Loucy (cell line): ENCODE results near the gene DOK7.

Experiments
- EZH2phosphoT487 ChIP-seq: fragments of 200-600 bp; IDR thresholded peaks from 2 replicates; pipeline ENCODE4 v1.6.1; 2018; ENCODE audit warnings: antibody characterized with exemption, mild to moderate bottlenecking, moderate library complexity, borderline replicate concordance
- TF ChIP-seq, protein P1 (sequence below): fragments of 200-600 bp; sonication (generic); conservative IDR thresholded peaks from 2 replicates; pipeline ENCODE4 v1.5.1; 2014; ENCODE audit warnings: mild to moderate bottlenecking, antibody characterized with exemption, low read length

GRCh38 chr4:3414421-3415279 is 48.5 kb upstream of the DOK7 start:
- TF ChIP-seq, protein P1, sequence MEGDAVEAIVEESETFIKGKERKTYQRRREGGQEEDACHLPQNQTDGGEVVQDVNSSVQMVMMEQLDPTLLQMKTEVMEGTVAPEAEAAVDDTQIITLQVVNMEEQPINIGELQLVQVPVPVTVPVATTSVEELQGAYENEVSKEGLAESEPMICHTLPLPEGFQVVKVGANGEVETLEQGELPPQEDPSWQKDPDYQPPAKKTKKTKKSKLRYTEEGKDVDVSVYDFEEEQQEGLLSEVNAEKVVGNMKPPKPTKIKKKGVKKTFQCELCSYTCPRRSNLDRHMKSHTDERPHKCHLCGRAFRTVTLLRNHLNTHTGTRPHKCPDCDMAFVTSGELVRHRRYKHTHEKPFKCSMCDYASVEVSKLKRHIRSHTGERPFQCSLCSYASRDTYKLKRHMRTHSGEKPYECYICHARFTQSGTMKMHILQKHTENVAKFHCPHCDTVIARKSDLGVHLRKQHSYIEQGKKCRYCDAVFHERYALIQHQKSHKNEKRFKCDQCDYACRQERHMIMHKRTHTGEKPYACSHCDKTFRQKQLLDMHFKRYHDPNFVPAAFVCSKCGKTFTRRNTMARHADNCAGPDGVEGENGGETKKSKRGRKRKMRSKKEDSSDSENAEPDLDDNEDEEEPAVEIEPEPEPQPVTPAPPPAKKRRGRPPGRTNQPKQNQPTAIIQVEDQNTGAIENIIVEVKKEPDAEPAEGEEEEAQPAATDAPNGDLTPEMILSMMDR = no peak
- TF ChIP-seq EZH2phosphoT487 = no peak
